K562 (cell line): ENCODE measurements around the gene PARP4. TPM values are rescaled to one million over a fixed set of nuclear protein-coding genes. Genes with fewer than 3 reads are reported as not detected.
"Not testable (repeated sequence)": the region's sequence is repeated elsewhere in the genome, so short reads cannot be mapped to it uniquely, and the experiment has no call there.

Source experiments
- ATAC-seq: fragments of 200-7000 bp; cut with Tn5 transposase; 3 replicates; pipeline ENCODE4 v1.9.1; 2020; ENCODE audit warnings: moderate library complexity
- BruUV-seq: library from RNA; stranded (reverse); fragments of 400-500 nt; replicated peaks from 2 replicates; lab custom pipeline; 2021; lab: Mats Ljungman, UMichigan
- CTCF ChIA-PET: fragments of 300-600 bp; formaldehyde crosslinking; extraction: SDS; loops from one replicate; lab custom pipeline; 2021; ENCODE audit warnings: low intra/inter-chr PET ratio; lab: Yijun Ruan, JAX
- POLR2A ChIA-PET: fragments of 300-600, 350-650 bp; sonication (Branson Sonifier 250); formaldehyde crosslinking; extraction: SDS; loops from one replicate; lab custom pipeline; 2021; ENCODE audit warnings: antibody characterized with exemption, inconsistent platforms; lab: Yijun Ruan, JAX
- DNase-seq, 4 experiments: peaks; one replicate each; pipeline versions ENCODE4 v3.0.0 to v3.0.0-alpha.2; 2011 to 2018; ENCODE audit warnings: low spot score in 3 of 4, mixed read lengths in 3 of 4; ENCODE audit errors: extremely low read depth in 1 of 4
- FAIRE-seq: peaks from 2 replicates; lab custom pipeline; 2011; peaks lifted over from hg19 to GRCh38; lab: Jason Lieb, UNC
- H2AFZ ChIP-seq: 2 replicates; pipeline ENCODE4 v1.6.0; 2011; ENCODE audit warnings: low read depth, low read length, control low read depth, inconsistent platforms
- H3K27ac ChIP-seq: fragments of 200-600 bp; 3 replicates; pipeline ENCODE4 v1.8.0; 2011; ENCODE audit warnings: low read depth, mild to moderate bottlenecking, control low read depth, inconsistent platforms, low read length, moderate library complexity, mixed read lengths; ENCODE audit errors: extremely low read depth
- H3K27me3 ChIP-seq, 2 experiments: fragments of 300-600 bp in 1 of 2; 2 replicates in 1 of 2; 3 replicates in 1 of 2; pipeline versions ENCODE4 v1.6.0 to v1.8.0; 2011; ENCODE audit warnings: inconsistent platforms in 2 of 2, low read length in 2 of 2, mild to moderate bottlenecking in 1 of 2, mixed read lengths in 1 of 2, moderate library complexity in 1 of 2; ENCODE audit not compliant: control insufficient read depth in 2 of 2, insufficient read depth in 2 of 2
- H3K36me3 ChIP-seq: fragments of 300-600 bp; 3 replicates; pipeline ENCODE4 v1.8.0; 2011; ENCODE audit warnings: mild to moderate bottlenecking, low read length, inconsistent platforms; ENCODE audit not compliant: control insufficient read depth, insufficient read depth
- H3K4me1 ChIP-seq, 2 experiments: fragments of 200-600 bp in 1 of 2; replicated peaks in 1 of 2; 2 replicates in 1 of 2; 3 replicates in 1 of 2; pipeline versions ENCODE4 v1.5.1 to v1.8.0; 2011; ENCODE audit warnings: inconsistent platforms in 2 of 2, low read length in 2 of 2, mild to moderate bottlenecking in 1 of 2, mixed read lengths in 1 of 2, moderate library complexity in 1 of 2; ENCODE audit not compliant: control insufficient read depth in 2 of 2, insufficient read depth in 2 of 2
- H3K4me2 ChIP-seq: 2 replicates; pipeline ENCODE4 v1.6.1; 2011; ENCODE audit warnings: low read length, control low read depth, inconsistent platforms, mixed read lengths; ENCODE audit not compliant: insufficient read depth
- H3K4me3 ChIP-seq: fragments of 200-600 bp; sonication (generic), shearing (Covaris generic); 2 replicates; pipeline ENCODE4 v1.5.1; 2016; ENCODE audit warnings: control low read depth, inconsistent platforms
- H3K79me2 ChIP-seq: fragments of 200-600 bp; 3 replicates; pipeline ENCODE4 v1.8.0; 2011; ENCODE audit warnings: low read length, inconsistent platforms; ENCODE audit not compliant: control insufficient read depth, insufficient read depth
- H3K9ac ChIP-seq, 2 experiments: 2 replicates each; pipeline versions ENCODE4 v1.6.0 to v1.6.1; 2011; ENCODE audit warnings: low read depth in 2 of 2, low read length in 2 of 2, control low read depth in 1 of 2, inconsistent platforms in 1 of 2, mild to moderate bottlenecking in 1 of 2, mixed read lengths in 1 of 2; ENCODE audit not compliant: insufficient read depth in 1 of 2
- H3K9me1 ChIP-seq: one replicate; pipeline ENCODE4 v1.6.0; 2011; ENCODE audit warnings: inconsistent platforms, mild to moderate bottlenecking, low read length, moderate library complexity; ENCODE audit not compliant: control insufficient read depth, insufficient read depth
- H3K9me3 ChIP-seq: replicated peaks from 2 replicates; pipeline ENCODE4 v1.5.1; 2011; ENCODE audit warnings: low read depth, low read length, inconsistent platforms; ENCODE audit not compliant: control insufficient read depth, insufficient read depth
- H4K20me1 ChIP-seq: replicated peaks from 2 replicates; pipeline ENCODE4 v1.6.1; 2011; ENCODE audit warnings: low read length, inconsistent platforms, mixed read lengths; ENCODE audit not compliant: control insufficient read depth, insufficient read depth
- WGBS: fragments of 100-300 bp; shearing (Covaris generic); methylation state at CpG from one replicate; pipeline ENCODE4 v1.1.6; 2016; ENCODE audit warnings: low coverage, mixed read lengths; ENCODE audit not compliant: insufficient coverage; ENCODE audit errors: missing lambda C conversion rate; 5-methylcytosine and 5-hydroxymethylcytosine counted together
- in situ Hi-C: fragments of 300-500 bp; cut with MboI; formaldehyde crosslinking; loops from 4 replicates; pipeline ENCODE4 v1.15.0; 2018; ENCODE audit warnings: inconsistent platforms, mixed read lengths
- intact Hi-C: fragments of 100-400 bp; cut with micrococcal nuclease; formaldehyde crosslinking; loops from 2 replicates; pipeline ENCODE4 v1.14.2; 2022
- polyA plus RNA-seq, 8 experiments: library from polyadenylated mRNA; depleted of rRNA in 4 of 8; stranded (reverse) in 5 of 8; unstranded in 3 of 8; fragments of >200 nt; fragmentation: Nextera tagmentation in 2 of 8; fragmentation: Illumina TruSeq in 1 of 8; extraction: Ambion mirVana in 2 of 8; extraction: Trizol in 1 of 8; gene quantifications; 2 replicates each; pipeline versions ENCODE4 v1.2.1 to v1.2.3, GENCODE V29; 2011 to 2014; ENCODE audit warnings: inconsistent platforms in 1 of 8, missing spikeins in 1 of 8
- total RNA-seq, 7 experiments: library from RNA; depleted of rRNA in 6 of 7; stranded (reverse); fragments of >200 nt in 6 of 7; fragmentation: Illumina TruSeq in 2 of 7; extraction: Trizol in 2 of 7; gene quantifications; 2 replicates each; pipeline versions ENCODE4 v1.2.1 to v1.2.3, GENCODE V29; 2011 to 2021; ENCODE audit warnings: low replicate concordance in 1 of 7
- TF ChIP-seq, protein P1 (sequence below), 3 experiments: IDR thresholded peaks in 2 of 3; conservative IDR thresholded peaks in 1 of 3; 2 replicates each; pipeline ENCODE4 v1.5.1; 2011 to 2012; ENCODE audit warnings: low read length in 3 of 3, mild to moderate bottlenecking in 3 of 3, control low read depth in 2 of 3, improper control_type of control experiment in 1 of 3, inconsistent platforms in 1 of 3, low read depth in 1 of 3, mixed read lengths in 1 of 3, moderate library complexity in 1 of 3; ENCODE audit not compliant: insufficient read depth in 2 of 3

PARP4 gene
- total and polyA plus RNA-seq, 9 of the 15 experiments (the other 6 are each of a cell fraction or from before 2014, with no cell fraction given): 6.3 to 26.3 (median 18.8) TPM

DNA sequence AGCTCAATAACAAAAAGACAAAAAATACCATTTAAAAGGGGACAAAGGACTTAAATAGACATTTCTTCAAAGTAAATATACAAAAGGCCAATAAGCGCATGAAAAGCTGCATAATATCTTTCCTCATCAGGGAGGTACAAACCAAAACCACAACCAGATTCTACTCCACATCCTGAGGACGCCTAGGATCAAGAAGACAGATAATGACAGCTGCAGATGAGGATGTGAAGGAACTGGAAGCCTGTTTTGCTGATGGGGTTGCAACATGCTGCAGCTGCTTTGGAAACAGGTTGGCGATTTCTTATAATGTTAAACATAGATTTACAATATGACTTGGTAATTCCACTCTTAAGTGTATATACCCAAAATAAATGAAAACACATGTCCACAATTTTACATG lies 132.4 kb downstream of the PARP4 start:
- H3K4me3 ChIP-seq, BruUV-seq, H3K9me3 ChIP-seq, H3K27ac ChIP-seq, H2AFZ ChIP-seq, CTCF ChIA-PET, DNase-seq, POLR2A ChIA-PET, H3K36me3 ChIP-seq, H3K4me2 ChIP-seq, H3K79me2 ChIP-seq, H4K20me1 ChIP-seq, H3K4me1 ChIP-seq, intact Hi-C loops, H3K27me3 ChIP-seq, H3K9ac ChIP-seq, in situ Hi-C loops, ATAC-seq, H3K9me1 ChIP-seq, FAIRE-seq: not testable (repeated sequence)
- 0% methylated on average over 3 of the region's 3 CpGs for WGBS

DNA sequence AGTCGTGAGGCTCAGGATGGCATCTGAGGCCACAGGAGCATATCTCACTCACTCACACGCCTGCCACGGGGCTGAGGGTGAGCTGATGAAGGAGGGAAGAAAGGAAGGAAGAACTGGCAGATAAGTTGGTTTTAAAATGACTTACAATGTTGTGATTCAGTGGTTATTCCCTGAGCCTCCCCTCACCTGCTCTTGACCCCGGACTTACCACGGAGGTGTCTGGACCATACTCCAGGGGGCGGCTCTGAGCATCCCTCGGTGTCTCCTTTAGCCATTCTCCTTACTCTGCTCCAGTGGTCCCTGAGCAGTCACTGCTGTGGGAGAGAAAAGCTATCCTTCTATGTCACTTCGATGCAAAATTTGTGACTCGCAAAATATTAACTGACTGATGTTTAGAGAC lies 141.3 kb downstream of the PARP4 start:
- H3K79me2 ChIP-seq, H3K9me1 ChIP-seq, ATAC-seq, DNase-seq, H4K20me1 ChIP-seq, CTCF ChIA-PET, intact Hi-C loops, H3K4me2 ChIP-seq, FAIRE-seq: not testable (repeated sequence)
- TF ChIP-seq, protein P1, sequence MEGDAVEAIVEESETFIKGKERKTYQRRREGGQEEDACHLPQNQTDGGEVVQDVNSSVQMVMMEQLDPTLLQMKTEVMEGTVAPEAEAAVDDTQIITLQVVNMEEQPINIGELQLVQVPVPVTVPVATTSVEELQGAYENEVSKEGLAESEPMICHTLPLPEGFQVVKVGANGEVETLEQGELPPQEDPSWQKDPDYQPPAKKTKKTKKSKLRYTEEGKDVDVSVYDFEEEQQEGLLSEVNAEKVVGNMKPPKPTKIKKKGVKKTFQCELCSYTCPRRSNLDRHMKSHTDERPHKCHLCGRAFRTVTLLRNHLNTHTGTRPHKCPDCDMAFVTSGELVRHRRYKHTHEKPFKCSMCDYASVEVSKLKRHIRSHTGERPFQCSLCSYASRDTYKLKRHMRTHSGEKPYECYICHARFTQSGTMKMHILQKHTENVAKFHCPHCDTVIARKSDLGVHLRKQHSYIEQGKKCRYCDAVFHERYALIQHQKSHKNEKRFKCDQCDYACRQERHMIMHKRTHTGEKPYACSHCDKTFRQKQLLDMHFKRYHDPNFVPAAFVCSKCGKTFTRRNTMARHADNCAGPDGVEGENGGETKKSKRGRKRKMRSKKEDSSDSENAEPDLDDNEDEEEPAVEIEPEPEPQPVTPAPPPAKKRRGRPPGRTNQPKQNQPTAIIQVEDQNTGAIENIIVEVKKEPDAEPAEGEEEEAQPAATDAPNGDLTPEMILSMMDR (IDR thresholded peaks at IDR 0.05 in 2 of 3, conservative IDR thresholded peaks at IDR 0.05 in 1 of 3; ENCODE audit: insufficient read depth in 2 of 3, low read depth in 1 of 3, low read length in 3 of 3): 0 out of 6 replicates have a peak, but pooled peaks of 1 of the 3 experiments have one; percentile 9
- TF ChIP-seq, all 486 proteins: peak for 1; not testable (repeated sequence) for 485
- H2AFZ ChIP-seq, H3K9ac ChIP-seq, H3K9me3 ChIP-seq, H3K36me3 ChIP-seq, H3K27me3 ChIP-seq, BruUV-seq, H3K27ac ChIP-seq, in situ Hi-C loops, H3K4me1 ChIP-seq, POLR2A ChIA-PET, H3K4me3 ChIP-seq: not testable (repeated sequence)
- WGBS: 0% methylated on average over 2 of the region's 9 CpGs

Other genes starting within 250 kb of the PARP4 start
- not detected in 2 replicates for gene C1QTNF9, start 203.2 kb downstream of the PARP4 start, total RNA-seq (2014; rRNA removed)
- not detected in 2 replicates for gene C1QTNF9, start 203.2 kb downstream of the PARP4 start, total RNA-seq (2014; rRNA removed; fragmentation: Illumina TruSeq; extraction: Trizol)
- not detected in 2 replicates for gene C1QTNF9, start 203.2 kb downstream of the PARP4 start, total RNA-seq (2015; rRNA removed; fragmentation: Illumina TruSeq; extraction: Trizol)
- not detected in 2 replicates for gene C1QTNF9, start 203.2 kb downstream of the PARP4 start, total RNA-seq (2021)
- not detected in 2 replicates for gene C1QTNF9, start 203.2 kb downstream of the PARP4 start, polyA plus RNA-seq (2011; rRNA removed)
- gene C1QTNF9, start 203.2 kb downstream of the PARP4 start, polyA plus RNA-seq (2014; fragmentation: Illumina TruSeq; extraction: Trizol): not detected in 2 replicates
- gene C1QTNF9, start 203.2 kb downstream of the PARP4 start, polyA plus RNA-seq (2014; fragmentation: Nextera tagmentation; extraction: Ambion mirVana): not detected
- not detected in 2 replicates for gene C1QTNF9, start 203.2 kb downstream of the PARP4 start, polyA plus RNA-seq (2014; rRNA removed)
- not detected in 2 replicates for gene ATP12A, start 167.6 kb upstream of the PARP4 start, total RNA-seq (2014; rRNA removed)
- not detected in 2 replicates for gene ATP12A, start 167.6 kb upstream of the PARP4 start, total RNA-seq (2014; rRNA removed; fragmentation: Illumina TruSeq; extraction: Trizol)
- gene ATP12A, start 167.6 kb upstream of the PARP4 start, total RNA-seq (2015; rRNA removed; fragmentation: Illumina TruSeq; extraction: Trizol): not detected in 2 replicates
- gene ATP12A, start 167.6 kb upstream of the PARP4 start, total RNA-seq (2021): not detected in 2 replicates
- gene ATP12A, start 167.6 kb upstream of the PARP4 start, polyA plus RNA-seq (2011; rRNA removed): not detected in 2 replicates
- not detected in 2 replicates for gene ATP12A, start 167.6 kb upstream of the PARP4 start, polyA plus RNA-seq (2014; fragmentation: Illumina TruSeq; extraction: Trizol)
- gene ATP12A, start 167.6 kb upstream of the PARP4 start, polyA plus RNA-seq (2014; fragmentation: Nextera tagmentation; extraction: Ambion mirVana): not detected
- gene ATP12A, start 167.6 kb upstream of the PARP4 start, polyA plus RNA-seq (2014; rRNA removed): not detected in 2 replicates